ENCODE results near the gene FGG. TPM values are rescaled to one million over a fixed set of nuclear protein-coding genes. Genes with fewer than 3 reads are reported as not detected.

FGG gene
- total and polyA plus RNA-seq, 2 of the 13 experiments (the other 11 are each of a cell fraction or from before 2014, with no cell fraction given), result 1,037 to 2,423 TPM

GRCh38 chr4:154577324-154577723 is 35.1 kb downstream of the FGG start (continued):
- TF ChIP-seq TFDP1 (CRISPR knock-in tag; IDR thresholded peaks at IDR 0.05; ENCODE audit: borderline replicate concordance), result peak; percentile 27; the same call in 1 of the 2 replicates
- peak; percentile 82 for TF ChIP-seq MEF2D (CRISPR knock-in tag; IDR thresholded peaks at IDR 0.05)
- peak; percentile 84; the same call in 1 of the 2 replicates for TF ChIP-seq ATF2 (CRISPR knock-in tag; IDR thresholded peaks at IDR 0.05)
- 0 out of 2 replicates have a peak, but pooled peaks have one; percentile 32 for TF ChIP-seq ATF1 (CRISPR knock-in tag; IDR thresholded peaks at IDR 0.05)
- TF ChIP-seq DNMT1 (CRISPR knock-in tag; IDR thresholded peaks at IDR 0.05), result no peak
- TF ChIP-seq SAP130 (CRISPR knock-in tag; IDR thresholded peaks at IDR 0.05; ENCODE audit: low read depth), result peak; percentile 82
- TF ChIP-seq MED8 (CRISPR knock-in tag; IDR thresholded peaks at IDR 0.05; ENCODE audit: insufficient replicate concordance), result no peak
- TF ChIP-seq TRAFD1 (CRISPR knock-in tag; IDR thresholded peaks at IDR 0.05; ENCODE audit: borderline replicate concordance), result no peak
- no peak for TF ChIP-seq NONO (IDR thresholded peaks at IDR 0.05)
- TF ChIP-seq NONO (CRISPR knock-in tag; conservative IDR thresholded peaks at IDR 0.05), result peak; percentile 59; the same call in 1 of the 2 replicates
- TF ChIP-seq ZSCAN9 (CRISPR knock-in tag; IDR thresholded peaks at IDR 0.05; ENCODE audit: borderline replicate concordance), result peak; percentile 66; the same call in 1 of the 2 replicates
- TF ChIP-seq ELF3 (CRISPR knock-in tag; IDR thresholded peaks at IDR 0.05), result peak; percentile 48; the same call in 1 of the 2 replicates
- TF ChIP-seq FOXP4 (CRISPR knock-in tag; IDR thresholded peaks at IDR 0.05), result peak; percentile 94
- TF ChIP-seq MIXL1 (CRISPR knock-in tag; IDR thresholded peaks at IDR 0.05), result peak; percentile 75
- TF ChIP-seq ZSCAN25 (CRISPR knock-in tag; IDR thresholded peaks at IDR 0.05), result 0 out of 2 replicates have a peak, but pooled peaks have one; percentile 28
- no peak for TF ChIP-seq ZBTB7B (CRISPR knock-in tag; IDR thresholded peaks at IDR 0.05)
- TF ChIP-seq FOXA3 (CRISPR knock-in tag; IDR thresholded peaks at IDR 0.05), result peak; percentile 96
- 0 out of 2 replicates have a peak, but pooled peaks have one; percentile 59 for TF ChIP-seq ZNF580 (CRISPR knock-in tag; IDR thresholded peaks at IDR 0.05; ENCODE audit: borderline replicate concordance, low read depth)
- peak; percentile 73 for TF ChIP-seq KDM4B (CRISPR knock-in tag; IDR thresholded peaks at IDR 0.05)
- no peak for TF ChIP-seq JUND (CRISPR knock-in tag; IDR thresholded peaks at IDR 0.05)
- no peak for TF ChIP-seq ZNF879 (CRISPR knock-in tag; IDR thresholded peaks at IDR 0.05)
- no peak for TF ChIP-seq ZNF430 (CRISPR knock-in tag; IDR thresholded peaks at IDR 0.05)
- TF ChIP-seq ZNF136 (CRISPR knock-in tag; IDR thresholded peaks at IDR 0.05; ENCODE audit: low read depth), result 0 out of 2 replicates have a peak, but pooled peaks have one; percentile 55
- TF ChIP-seq YY1 (IDR thresholded peaks at IDR 0.05; ENCODE audit: insufficient read depth, insufficient replicate concordance, low read depth, low read length), result no peak

Measured in HepG2 (cell line).